CD14-positive monocyte (primary cell): Measurements from ENCODE around the gene MGAT5. TPM values are rescaled to one million over a fixed set of nuclear protein-coding genes. Genes with fewer than 3 reads are reported as not detected.

Source experiments
- DNase-seq, 3 donors: peaks; one replicate each; pipeline ENCODE4 v3.0.0-alpha.2; 2011 to 2022
- H2AFZ ChIP-seq: 2 replicates; pipeline ENCODE4 v1.6.0; 2012; ENCODE audit warnings: mild to moderate bottlenecking, low read depth, low read length, inconsistent platforms; ENCODE audit not compliant: insufficient read depth, poor library complexity, severe bottlenecking
- H3K27ac ChIP-seq, 2 donors: 1 replicate in 1 of 2; 2 replicates in 1 of 2; pipeline ENCODE4 v1.5.1; 2012 to 2013; ENCODE audit warnings: low read length in 2 of 2, control low read depth in 1 of 2, inconsistent platforms in 1 of 2, low read depth in 1 of 2, mild to moderate bottlenecking in 1 of 2
- H3K27me3 ChIP-seq, 2 donors: one replicate each; pipeline versions ENCODE4 v1.6.0 to v1.6.1; 2011 to 2013; ENCODE audit warnings: low read length in 2 of 2; ENCODE audit not compliant: control insufficient read depth in 2 of 2, insufficient read depth in 2 of 2
- H3K36me3 ChIP-seq, 2 donors: replicated peaks in 1 of 2; 1 replicate in 1 of 2; 2 replicates in 1 of 2; pipeline versions ENCODE4 v1.5.1 to v1.6.1; 2012 to 2013; ENCODE audit warnings: low read length in 2 of 2, control low read depth in 1 of 2, inconsistent platforms in 1 of 2, mild to moderate bottlenecking in 1 of 2; ENCODE audit not compliant: insufficient read depth in 2 of 2, control insufficient read depth in 1 of 2
- H3K4me1 ChIP-seq, 2 donors: 1 replicate in 1 of 2; 2 replicates in 1 of 2; pipeline versions ENCODE4 v1.5.1 to v1.6.1; 2012 to 2013; ENCODE audit warnings: low read length in 2 of 2, control low read depth in 1 of 2, inconsistent platforms in 1 of 2, mild to moderate bottlenecking in 1 of 2, moderate library complexity in 1 of 2; ENCODE audit not compliant: insufficient read depth in 2 of 2, control insufficient read depth in 1 of 2
- H3K4me2 ChIP-seq: replicated peaks from 2 replicates; pipeline ENCODE3; 2012; ENCODE audit warnings: low read length, moderate library complexity, mild to moderate bottlenecking; ENCODE audit not compliant: poor library complexity, severe bottlenecking; ENCODE audit errors: extremely low read depth
- H3K4me3 ChIP-seq, 3 experiments: fragments of 200-600 bp in 1 of 3; sonication (generic) in 1 of 3; replicated peaks in 1 of 3; 1 replicate in 2 of 3; 2 replicates in 1 of 3; pipeline ENCODE4 v1.5.1; 2011 to 2013; ENCODE audit warnings: low read length in 3 of 3, mild to moderate bottlenecking in 3 of 3, control low read depth in 2 of 3, low read depth in 2 of 3, inconsistent platforms in 1 of 3, moderate library complexity in 1 of 3
- H3K79me2 ChIP-seq: 2 replicates; pipeline ENCODE4 v1.6.0; 2012; ENCODE audit warnings: mild to moderate bottlenecking, control low read depth, inconsistent platforms, low read length, moderate library complexity; ENCODE audit not compliant: insufficient read depth
- H3K9ac ChIP-seq: 2 replicates; pipeline ENCODE4 v1.6.0; 2017; ENCODE audit warnings: low read length, mild to moderate bottlenecking; ENCODE audit not compliant: insufficient read depth, poor library complexity, severe bottlenecking
- H3K9me3 ChIP-seq, 2 donors: replicated peaks in 1 of 2; 1 replicate in 1 of 2; 2 replicates in 1 of 2; pipeline versions ENCODE4 v1.5.1 to v1.6.1; 2012 to 2013; ENCODE audit warnings: low read length in 2 of 2, control low read depth in 1 of 2; ENCODE audit not compliant: control insufficient read depth in 1 of 2, insufficient read depth in 1 of 2
- H4K20me1 ChIP-seq: 2 replicates; pipeline ENCODE4 v1.6.0; 2012; ENCODE audit warnings: mild to moderate bottlenecking, low read length, control low read depth, moderate library complexity; ENCODE audit not compliant: insufficient read depth
- H3K27ac Mint-ChIP-seq, 7 donors: one replicate each; pipeline ENCODE4 v1.8.0; 2020; ENCODE audit warnings: mild to moderate bottlenecking in 7 of 7, mixed read lengths in 7 of 7, moderate library complexity in 6 of 7, inconsistent platforms in 2 of 7
- H3K27me3 Mint-ChIP-seq, 3 donors: one replicate each; pipeline ENCODE4 v1.8.0; 2021 to 2022; ENCODE audit warnings: low read depth in 3 of 3, mild to moderate bottlenecking in 3 of 3, mixed read lengths in 3 of 3, moderate library complexity in 3 of 3, inconsistent platforms in 1 of 3
- H3K36me3 Mint-ChIP-seq, 2 donors: one replicate each; pipeline ENCODE4 v1.8.0; 2020; ENCODE audit warnings: mixed read lengths in 2 of 2, inconsistent platforms in 1 of 2, mild to moderate bottlenecking in 1 of 2
- H3K4me1 Mint-ChIP-seq: one replicate; pipeline ENCODE4 v1.8.0; 2020; ENCODE audit warnings: mild to moderate bottlenecking, mixed read lengths
- H3K4me3 Mint-ChIP-seq, 2 donors: one replicate each; pipeline ENCODE4 v1.8.0; 2020; ENCODE audit warnings: mild to moderate bottlenecking in 2 of 2, mixed read lengths in 2 of 2, moderate library complexity in 1 of 2
- H3K9me3 Mint-ChIP-seq, 7 donors: one replicate each; pipeline ENCODE4 v1.8.0; 2020 to 2022; ENCODE audit warnings: mixed read lengths in 7 of 7, mild to moderate bottlenecking in 6 of 7, moderate library complexity in 6 of 7, inconsistent platforms in 2 of 7
- CTCF ChIP-seq: fragments of 200-600 bp; IDR thresholded peaks from one replicate; pipeline ENCODE4 v1.8.0; 2022; ENCODE audit warnings: antibody characterized with exemption, mild to moderate bottlenecking
- WGBS: methylation state at CpG from one replicate; pipeline ENCODE4 v1.1.5; 2013; ENCODE audit warnings: missing lambda C conversion rate; ENCODE audit not compliant: insufficient coverage; 5-methylcytosine and 5-hydroxymethylcytosine counted together
- intact Hi-C, 2 donors: fragments of 100-400 bp; cut with micrococcal nuclease; formaldehyde crosslinking; loops; one replicate each; pipeline versions ENCODE4 v1.15.0 to v1.15.1; 2023
- polyA plus RNA-seq, 3 donors: library from polyadenylated mRNA; depleted of rRNA in 1 of 3; unstranded in 2 of 3; stranded (reverse) in 1 of 3; fragments of 300-500 nt in 2 of 3; fragments of >200 nt in 1 of 3; fragmentation: Illumina TruSeq in 2 of 3; gene quantifications; 1 replicate in 2 of 3; 2 replicates in 1 of 3; pipeline ENCODE4 v1.2.3, GENCODE V29; 2012 to 2021

MGAT5 gene
- polyA plus RNA-seq, 3 donors = 1.9 to 6.6 (median 2.4) TPM

- H3K79me2 ChIP-seq = peaks cover 3% of the 10 kb centered on the region
- no peaks in the 10 kb centered on the region for H3K4me1 ChIP-seq
- DNase-seq = no peak
- intact Hi-C loops = no loop called here
- H3K4me2 ChIP-seq = no peak overlapping the region
- H3K27me3 Mint-ChIP-seq = no peaks in the 10 kb centered on the region
- 100% methylated on average over 1 of the region's 2 CpGs for WGBS
- H3K27ac ChIP-seq = no peak overlapping the region
- H3K27me3 ChIP-seq = no peaks in the 10 kb centered on the region
- no peak overlapping the region for H3K4me3 Mint-ChIP-seq
- no peak overlapping the region for H3K9ac ChIP-seq
- no peaks in the 10 kb centered on the region for H3K9me3 ChIP-seq
- H3K9me3 Mint-ChIP-seq = peaks cover 0 to 5% (median 0%) of the 10 kb centered on the region in 7 donors
- H3K36me3 Mint-ChIP-seq = peaks cover 3 to 4% of the 10 kb centered on the region in 2 donors
- no peaks in the 10 kb centered on the region for H3K36me3 ChIP-seq
- H4K20me1 ChIP-seq = peaks cover 1% of the 10 kb centered on the region
- H2AFZ ChIP-seq = no peak overlapping the region
- no peak for TF ChIP-seq CTCF
- peaks cover 12% of the 10 kb centered on the region for H3K4me1 Mint-ChIP-seq
- no peak overlapping the region for H3K4me3 ChIP-seq
- peak overlapping the region in 1 of 7 donors; percentile 80 for H3K27ac Mint-ChIP-seq
Observed at GRCh38 chr2:134306521-134306920, 52.6 kb downstream of the MGAT5 start.

DNA sequence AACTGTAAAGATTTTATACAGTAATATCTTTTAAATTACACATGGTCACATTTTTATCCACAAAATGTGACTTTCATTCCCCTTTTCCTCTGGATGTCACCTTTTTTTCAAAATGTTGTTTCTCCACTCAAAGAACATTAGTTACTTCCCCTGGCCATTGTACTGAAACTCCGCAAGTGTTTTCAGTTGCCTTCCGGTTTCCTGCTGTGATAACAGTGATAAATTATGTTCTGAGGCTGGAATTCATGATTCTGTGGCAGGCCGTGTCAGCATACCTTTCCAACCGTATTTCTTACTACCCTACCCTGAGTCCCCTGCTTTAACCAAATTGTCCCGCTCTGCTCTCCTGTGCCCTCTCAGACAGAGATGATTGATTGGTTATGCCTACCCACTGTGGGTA lies 53.5 kb downstream of the MGAT5 start:
- Mint-ChIP-seq H3K36me3 (peaks cover 4 to 6% of the 10 kb centered on the region in 2 donors), H3K4me3 (no peak overlapping the region), H3K4me1 (peaks cover 14% of the 10 kb centered on the region), H3K27ac (no peak overlapping the region), H3K27me3 (no peaks in the 10 kb centered on the region), H3K9me3 (peaks cover 0 to 5% (median 0%) of the 10 kb centered on the region in 7 donors)
- Histone ChIP-seq H3K27ac (no peak overlapping the region), H3K27me3 (no peaks in the 10 kb centered on the region), H3K4me2 (no peak overlapping the region), H3K79me2 (peaks cover 3% of the 10 kb centered on the region), H3K4me1 (no peaks in the 10 kb centered on the region), H4K20me1 (peaks cover 3% of the 10 kb centered on the region), H3K36me3 (no peaks in the 10 kb centered on the region), H3K9ac (no peak overlapping the region), H3K9me3 (no peaks in the 10 kb centered on the region), H2AFZ (no peak overlapping the region), H3K4me3 (no peak overlapping the region)
- intact Hi-C loops = no loop called here
- TF ChIP-seq CTCF = no peak
- DNase-seq = no peak
- no CpG with 5 or more reads among the region's 5 CpGs for WGBS
